Measurements from ENCODE around the gene METTL17.
A peak's percentile ranks its signal among the peaks of the same experiment; 100 is the strongest.

The METTL17 gene

GRCh38 chr14:21034707-21035106 lies 44.9 kb downstream of the METTL17 start, which contains the start of gene RNASE13:
RNASE13 (minus strand) TSS chr14:21034807; CDS start chr14:21034288, 519 bp downstream.
- no peak within 1 kb of the TSS for H2AK5ac ChIP-seq (ENCODE audit: low read length)
- no CpG with 5 or more reads among the region's 5 CpGs for WGBS (ENCODE audit: extremely low coverage, insufficient coverage, low lambda C conversion rate)
- H2BK5ac ChIP-seq (ENCODE audit: low read length) = no peak within 1 kb of the TSS
- H2BK120ac ChIP-seq (ENCODE audit: low read depth, low read length) = no peak within 1 kb of the TSS
- peaks cover 5% of the 10 kb centered on the region for H3K4me1 ChIP-seq (ENCODE audit: control insufficient read depth, low read depth, low read length)
- no peak within 1 kb of the TSS for H3K27ac ChIP-seq (ENCODE audit: low read depth, low read length)
- no peak within 1 kb of the TSS for H4K5ac ChIP-seq (ENCODE audit: low read length)
- H3K79me1 ChIP-seq (ENCODE audit: low read length) = no peaks in the 10 kb centered on the region
- no peaks in the 10 kb centered on the region for H3K36me3 ChIP-seq (ENCODE audit: control insufficient read depth, insufficient read depth, low read length)
- no peak within 1 kb of the TSS for H3K4me2 ChIP-seq (ENCODE audit: low read length)
- DNase-seq = no peak
- H3K56ac ChIP-seq (ENCODE audit: low read length) = no peak within 1 kb of the TSS
- H3K23ac ChIP-seq (ENCODE audit: low read length) = no peak within 1 kb of the TSS
- H2BK15ac ChIP-seq (replicated peaks; ENCODE audit: low read depth) = no peak within 1 kb of the TSS
- no peak within 1 kb of the TSS for H3K18ac ChIP-seq (ENCODE audit: low read length)
- H3K9ac ChIP-seq (ENCODE audit: low read length) = no peak within 1 kb of the TSS
- no peak within 1 kb of the TSS for H3K4me3 ChIP-seq (ENCODE audit: low read length)
- H4K8ac ChIP-seq (ENCODE audit: low read depth, low read length) = no peak within 1 kb of the TSS
- H3K4ac ChIP-seq (ENCODE audit: low read depth, low read length) = no peak within 1 kb of the TSS
- no peaks in the 10 kb centered on the region for H3K79me2 ChIP-seq (ENCODE audit: control insufficient read depth, insufficient read depth, low read length)
- H3K27me3 ChIP-seq (ENCODE audit: insufficient read depth, low read length, poor library complexity) = no peaks in the 10 kb centered on the region

GRCh38 chr14:21036751-21037150 lies 47.0 kb downstream of the METTL17 start:
- Histone ChIP-seq H3K4me2 (ENCODE audit: low read length) (no peak overlapping the region), H3K56ac (ENCODE audit: low read length) (no peak overlapping the region), H3K9ac (ENCODE audit: low read length) (no peak overlapping the region), H3K27me3 (ENCODE audit: insufficient read depth, low read length, poor library complexity) (no peaks in the 10 kb centered on the region), H3K4ac (ENCODE audit: low read depth, low read length) (no peak overlapping the region), H2BK120ac (ENCODE audit: low read depth, low read length) (no peak overlapping the region), H3K79me2 (ENCODE audit: control insufficient read depth, insufficient read depth, low read length) (no peaks in the 10 kb centered on the region), H3K18ac (ENCODE audit: low read length) (no peak overlapping the region), H4K5ac (ENCODE audit: low read length) (no peak overlapping the region), H3K27ac (ENCODE audit: low read depth, low read length) (no peak overlapping the region), H3K23ac (ENCODE audit: low read length) (no peak overlapping the region), H3K4me1 (ENCODE audit: control insufficient read depth, low read depth, low read length) (peaks cover 5% of the 10 kb centered on the region), H4K8ac (ENCODE audit: low read depth, low read length) (no peak overlapping the region), H2AK5ac (ENCODE audit: low read length) (no peak overlapping the region), H3K79me1 (ENCODE audit: low read length) (no peaks in the 10 kb centered on the region), H3K4me3 (ENCODE audit: low read length) (no peak overlapping the region), H2BK15ac (replicated peaks; ENCODE audit: low read depth) (no peak overlapping the region), H3K36me3 (ENCODE audit: control insufficient read depth, insufficient read depth, low read length) (no peaks in the 10 kb centered on the region), H2BK5ac (ENCODE audit: low read length) (no peak overlapping the region)
- DNase-seq = no peak
- WGBS (ENCODE audit: extremely low coverage, insufficient coverage, low lambda C conversion rate) = no CpG with 5 or more reads among the region's 7 CpGs

- no peaks in the 10 kb centered on the region for H3K79me2 ChIP-seq (ENCODE audit: control insufficient read depth, insufficient read depth, low read length)
- H2BK120ac ChIP-seq (ENCODE audit: low read depth, low read length) = no peak overlapping the region
- no peaks in the 10 kb centered on the region for H3K36me3 ChIP-seq (ENCODE audit: control insufficient read depth, insufficient read depth, low read length)
- H3K56ac ChIP-seq (ENCODE audit: low read length) = no peak overlapping the region
- H3K4ac ChIP-seq (ENCODE audit: low read depth, low read length) = no peak overlapping the region
- H2BK5ac ChIP-seq (ENCODE audit: low read length) = no peak overlapping the region
- H3K79me1 ChIP-seq (ENCODE audit: low read length) = no peaks in the 10 kb centered on the region
- peaks cover 5% of the 10 kb centered on the region for H3K4me1 ChIP-seq (ENCODE audit: control insufficient read depth, low read depth, low read length)
- H3K4me2 ChIP-seq (ENCODE audit: low read length) = no peak overlapping the region
- no peak overlapping the region for H3K27ac ChIP-seq (ENCODE audit: low read depth, low read length)
- no peak for DNase-seq
- H3K9ac ChIP-seq (ENCODE audit: low read length) = no peak overlapping the region
- H4K8ac ChIP-seq (ENCODE audit: low read depth, low read length) = no peak overlapping the region
- H4K5ac ChIP-seq (ENCODE audit: low read length) = no peak overlapping the region
- no peak overlapping the region for H2BK15ac ChIP-seq (replicated peaks; ENCODE audit: low read depth)
- no peak overlapping the region for H3K4me3 ChIP-seq (ENCODE audit: low read length)
- H3K23ac ChIP-seq (ENCODE audit: low read length) = no peak overlapping the region
- H3K27me3 ChIP-seq (ENCODE audit: insufficient read depth, low read length, poor library complexity) = no peaks in the 10 kb centered on the region
- no peak overlapping the region for H2AK5ac ChIP-seq (ENCODE audit: low read length)
- H3K18ac ChIP-seq (ENCODE audit: low read length) = no peak overlapping the region
- no CpG with 5 or more reads among the region's 3 CpGs for WGBS (ENCODE audit: extremely low coverage, insufficient coverage, low lambda C conversion rate)
Measured at GRCh38 chr14:21037156-21037555, 47.4 kb downstream of the METTL17 start.

GRCh38 chr14:21038441-21039422 lies 49.0 kb downstream of the METTL17 start:
- Histone ChIP-seq H3K4me1 (ENCODE audit: control insufficient read depth, low read depth, low read length) (peaks cover 5% of the 10 kb centered on the region), H2BK15ac (replicated peaks; ENCODE audit: low read depth) (no peak overlapping the region), H3K9ac (ENCODE audit: low read length) (no peak overlapping the region), H3K4me2 (ENCODE audit: low read length) (no peak overlapping the region), H3K27me3 (ENCODE audit: insufficient read depth, low read length, poor library complexity) (no peaks in the 10 kb centered on the region), H3K79me1 (ENCODE audit: low read length) (no peaks in the 10 kb centered on the region), H2BK5ac (ENCODE audit: low read length) (no peak overlapping the region), H3K36me3 (ENCODE audit: control insufficient read depth, insufficient read depth, low read length) (no peaks in the 10 kb centered on the region), H4K5ac (ENCODE audit: low read length) (no peak overlapping the region), H3K4me3 (ENCODE audit: low read length) (no peak overlapping the region), H3K79me2 (ENCODE audit: control insufficient read depth, insufficient read depth, low read length) (no peaks in the 10 kb centered on the region), H3K56ac (ENCODE audit: low read length) (peak overlapping the region; percentile 34), H3K4ac (ENCODE audit: low read depth, low read length) (no peak overlapping the region), H4K8ac (ENCODE audit: low read depth, low read length) (no peak overlapping the region), H3K23ac (ENCODE audit: low read length) (no peak overlapping the region), H2AK5ac (ENCODE audit: low read length) (no peak overlapping the region), H3K18ac (ENCODE audit: low read length) (no peak overlapping the region), H3K27ac (ENCODE audit: low read depth, low read length) (no peak overlapping the region), H2BK120ac (ENCODE audit: low read depth, low read length) (no peak overlapping the region)
- peak; percentile 82 for DNase-seq
- WGBS (ENCODE audit: extremely low coverage, insufficient coverage, low lambda C conversion rate) = no CpG with 5 or more reads among the region's 10 CpGs

GRCh38 chr14:21039585-21040369 lies 50.0 kb downstream of the METTL17 start:
- no peaks in the 10 kb centered on the region for H3K79me1 ChIP-seq (ENCODE audit: low read length)
- no peak overlapping the region for H3K4ac ChIP-seq (ENCODE audit: low read depth, low read length)
- H3K4me3 ChIP-seq (ENCODE audit: low read length) = no peak overlapping the region
- H3K4me1 ChIP-seq (ENCODE audit: control insufficient read depth, low read depth, low read length) = peaks cover 5% of the 10 kb centered on the region
- no peak overlapping the region for H3K9ac ChIP-seq (ENCODE audit: low read length)
- DNase-seq = peak; percentile 86
- no peaks in the 10 kb centered on the region for H3K27me3 ChIP-seq (ENCODE audit: insufficient read depth, low read length, poor library complexity)
- H2BK15ac ChIP-seq (replicated peaks; ENCODE audit: low read depth) = no peak overlapping the region
- no peak overlapping the region for H3K18ac ChIP-seq (ENCODE audit: low read length)
- no CpG with 5 or more reads among the region's 8 CpGs for WGBS (ENCODE audit: extremely low coverage, insufficient coverage, low lambda C conversion rate)
- no peak overlapping the region for H3K27ac ChIP-seq (ENCODE audit: low read depth, low read length)
- H2AK5ac ChIP-seq (ENCODE audit: low read length) = no peak overlapping the region
- H2BK5ac ChIP-seq (ENCODE audit: low read length) = no peak overlapping the region
- H2BK120ac ChIP-seq (ENCODE audit: low read depth, low read length) = no peak overlapping the region
- H3K4me2 ChIP-seq (ENCODE audit: low read length) = no peak overlapping the region
- no peak overlapping the region for H4K5ac ChIP-seq (ENCODE audit: low read length)
- no peaks in the 10 kb centered on the region for H3K79me2 ChIP-seq (ENCODE audit: control insufficient read depth, insufficient read depth, low read length)
- no peaks in the 10 kb centered on the region for H3K36me3 ChIP-seq (ENCODE audit: control insufficient read depth, insufficient read depth, low read length)
- no peak overlapping the region for H4K8ac ChIP-seq (ENCODE audit: low read depth, low read length)
- H3K23ac ChIP-seq (ENCODE audit: low read length) = no peak overlapping the region
- peak overlapping the region; percentile 26 for H3K56ac ChIP-seq (ENCODE audit: low read length)
